Left lung (tissue), 10 donors: Measurements from ENCODE around the gene MOSMO. TPM values are rescaled to one million over a fixed set of nuclear protein-coding genes. Genes with fewer than 3 reads are reported as not detected.

Experiments
- ATAC-seq: fragments of 200-7000 bp; cut with Tn5 transposase; one replicate; pipeline ENCODE4 v1.9.1; 2020; ENCODE audit warnings: moderate library complexity
- DNase-seq, 4 donors: peaks; one replicate each; pipeline ENCODE4 v3.0.0-alpha.2; 2013 to 2020
- H3K27ac ChIP-seq, 2 donors: fragments of 200-600 bp; sonication (generic) in 1 of 2; one replicate each; pipeline versions ENCODE4 v1.5.0 to v1.8.0; 2020 to 2021
- H3K27me3 ChIP-seq, 2 donors: fragments of 200-600 bp; sonication (generic) in 1 of 2; one replicate each; pipeline versions ENCODE4 v1.5.0 to v1.8.0; 2020 to 2021
- H3K36me3 ChIP-seq, 2 donors: fragments of 200-600 bp; sonication (generic) in 1 of 2; one replicate each; pipeline versions ENCODE4 v1.5.0 to v1.8.0; 2020 to 2021
- H3K4me1 ChIP-seq, 2 donors: fragments of 200-600 bp; one replicate each; pipeline ENCODE4 v1.8.0; 2021
- H3K4me3 ChIP-seq, 2 donors: fragments of 200-600 bp; sonication (generic) in 1 of 2; one replicate each; pipeline versions ENCODE4 v1.5.0 to v1.8.0; 2020 to 2021; ENCODE audit warnings: mild to moderate bottlenecking in 1 of 2
- H3K9me3 ChIP-seq, 2 donors: fragments of 200-600 bp; sonication (generic) in 1 of 2; one replicate each; pipeline versions ENCODE4 v1.5.0 to v1.8.0; 2020 to 2021
- intact Hi-C, 2 donors: fragments of 100-400 bp; cut with DNase I; formaldehyde crosslinking; loops; one replicate each; pipeline versions ENCODE4 v1.11.2 to v1.14.2; 2022
- polyA plus RNA-seq, 6 donors: library from polyadenylated mRNA; unstranded; fragments of 120-200 nt; gene quantifications; one replicate each; pipeline ENCODE4 v1.2.1, GENCODE V29; 2013; ENCODE audit not compliant: insufficient read length in 6 of 6
- total RNA-seq, 2 donors: library from RNA; stranded (reverse); fragmentation: NEBNext Ultra II Directional; extraction: Animal tissue kit (Norgen Biotek cat#: 25700); gene quantifications; one replicate each; pipeline ENCODE4 v1.2.1, GENCODE V29; 2021
- TF ChIP-seq, protein P1 (sequence below), 2 donors: fragments of 200-600 bp; sonication (generic) in 1 of 2; IDR thresholded peaks; one replicate each; pipeline versions ENCODE4 v1.5.0 to v1.8.0; 2021; ENCODE audit warnings: antibody characterized with exemption in 2 of 2
- donor health status: DM: no; HTN: yes; CAD: no.
- donor health status: DM: no; HTN: no; CAD: no.

MOSMO gene
- total and polyA plus RNA-seq, 8 donors: 11.7 to 31.0 (median 26.9) TPM

GRCh38 chr16:21964353-21964752, 43.6 kb upstream of the MOSMO start:
- peaks cover 7 to 100% of the 10 kb centered on the region in 2 donors for H3K36me3 ChIP-seq
- H3K9me3 ChIP-seq: no peaks in the 10 kb centered on the region
- no peak overlapping the region for H3K4me3 ChIP-seq
- no peak overlapping the region for H3K27ac ChIP-seq
- intact Hi-C loops: no loop called here
- DNase-seq: no peak
- H3K27me3 ChIP-seq: no peaks in the 10 kb centered on the region
- no peak for ATAC-seq
- H3K4me1 ChIP-seq: no peaks in the 10 kb centered on the region
- TF ChIP-seq, protein P1, sequence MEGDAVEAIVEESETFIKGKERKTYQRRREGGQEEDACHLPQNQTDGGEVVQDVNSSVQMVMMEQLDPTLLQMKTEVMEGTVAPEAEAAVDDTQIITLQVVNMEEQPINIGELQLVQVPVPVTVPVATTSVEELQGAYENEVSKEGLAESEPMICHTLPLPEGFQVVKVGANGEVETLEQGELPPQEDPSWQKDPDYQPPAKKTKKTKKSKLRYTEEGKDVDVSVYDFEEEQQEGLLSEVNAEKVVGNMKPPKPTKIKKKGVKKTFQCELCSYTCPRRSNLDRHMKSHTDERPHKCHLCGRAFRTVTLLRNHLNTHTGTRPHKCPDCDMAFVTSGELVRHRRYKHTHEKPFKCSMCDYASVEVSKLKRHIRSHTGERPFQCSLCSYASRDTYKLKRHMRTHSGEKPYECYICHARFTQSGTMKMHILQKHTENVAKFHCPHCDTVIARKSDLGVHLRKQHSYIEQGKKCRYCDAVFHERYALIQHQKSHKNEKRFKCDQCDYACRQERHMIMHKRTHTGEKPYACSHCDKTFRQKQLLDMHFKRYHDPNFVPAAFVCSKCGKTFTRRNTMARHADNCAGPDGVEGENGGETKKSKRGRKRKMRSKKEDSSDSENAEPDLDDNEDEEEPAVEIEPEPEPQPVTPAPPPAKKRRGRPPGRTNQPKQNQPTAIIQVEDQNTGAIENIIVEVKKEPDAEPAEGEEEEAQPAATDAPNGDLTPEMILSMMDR (IDR thresholded peaks at IDR 0.05): no peak

DNA sequence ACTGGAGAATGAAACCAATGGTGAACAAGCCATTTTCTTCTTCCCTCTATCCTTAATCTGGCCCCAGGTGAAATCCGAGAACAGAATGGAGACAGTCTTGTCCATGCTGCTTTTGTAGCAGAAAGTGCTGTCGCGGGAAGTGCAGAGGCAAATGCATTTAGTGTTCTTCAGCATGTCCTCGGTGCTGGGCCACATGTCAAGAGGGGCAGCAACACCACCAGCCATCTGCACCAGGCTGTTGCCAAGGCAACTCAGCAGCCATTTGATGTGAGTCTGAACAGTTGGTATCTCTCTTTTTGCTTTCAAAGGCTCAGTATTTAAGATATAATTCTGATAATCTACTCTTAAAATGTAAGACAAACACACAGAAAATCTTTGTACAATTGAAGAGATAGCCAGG, 36.1 kb upstream of the MOSMO start:
- DNase-seq (no peak), ATAC-seq (no peak)

GRCh38 chr16:21973945-21974344, 34.0 kb upstream of the MOSMO start:
- TF ChIP-seq, protein P1 (IDR thresholded peaks at IDR 0.05): no peak
- Histone ChIP-seq H3K27me3 (no peaks in the 10 kb centered on the region), H3K27ac (no peak overlapping the region), H3K4me3 (no peak overlapping the region), H3K4me1 (no peaks in the 10 kb centered on the region), H3K9me3 (no peaks in the 10 kb centered on the region), H3K36me3 (peaks cover 0 to 100% of the 10 kb centered on the region in 2 donors)
- intact Hi-C loops: no loop called here
- no peak for DNase-seq
- ATAC-seq: no peak

More for the DNA sequence above, 36.1 kb upstream of the MOSMO start:
- Histone ChIP-seq H3K9me3 (no peaks in the 10 kb centered on the region), H3K36me3 (peaks cover 0 to 100% of the 10 kb centered on the region in 2 donors), H3K27me3 (no peaks in the 10 kb centered on the region), H3K4me3 (no peak overlapping the region), H3K4me1 (no peaks in the 10 kb centered on the region), H3K27ac (no peak overlapping the region)
- TF ChIP-seq, protein P1 (IDR thresholded peaks at IDR 0.05): no peak
- intact Hi-C loops: no loop called here

GRCh38 chr16:21980032-21980431, 27.9 kb upstream of the MOSMO start:
- Histone ChIP-seq H3K36me3 (peaks cover 0 to 100% of the 10 kb centered on the region in 2 donors), H3K9me3 (no peaks in the 10 kb centered on the region), H3K4me3 (no peak overlapping the region), H3K4me1 (no peaks in the 10 kb centered on the region), H3K27me3 (no peaks in the 10 kb centered on the region), H3K27ac (no peak overlapping the region)
- TF ChIP-seq, protein P1 (IDR thresholded peaks at IDR 0.05): no peak
- no peak for DNase-seq
- no peak for ATAC-seq
- intact Hi-C loops: no loop called here

DNA sequence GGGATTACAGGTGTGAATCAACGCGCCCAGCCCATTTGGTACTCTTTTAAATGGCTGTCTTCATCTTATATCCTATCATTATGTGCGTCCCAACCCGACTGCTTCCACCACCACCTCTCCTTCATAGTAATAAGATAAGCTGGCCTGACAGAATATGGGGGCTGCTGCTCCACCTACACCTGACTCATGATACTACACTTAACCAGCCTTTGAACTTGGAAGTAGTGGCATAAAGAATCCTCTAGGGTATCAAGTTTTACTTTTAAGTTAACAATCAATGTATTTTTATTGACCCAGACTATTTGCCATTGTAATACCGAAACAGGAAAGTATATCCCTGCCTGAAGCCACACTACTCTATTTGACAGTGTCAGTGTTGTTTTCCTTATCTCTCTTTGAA, 25.8 kb upstream of the MOSMO start:
- ATAC-seq: no peak
- H3K36me3 ChIP-seq: peaks cover 0 to 96% of the 10 kb centered on the region in 2 donors

More for the DNA sequence above, 25.8 kb upstream of the MOSMO start:
- H3K27ac ChIP-seq: no peak overlapping the region
- intact Hi-C loops: no loop called here
- no peak for DNase-seq
- TF ChIP-seq, protein P1 (IDR thresholded peaks at IDR 0.05): no peak
- no peaks in the 10 kb centered on the region for H3K4me1 ChIP-seq
- H3K27me3 ChIP-seq: no peaks in the 10 kb centered on the region
- no peak overlapping the region for H3K4me3 ChIP-seq
- H3K9me3 ChIP-seq: no peaks in the 10 kb centered on the region
